Fibroblast of lung (primary cell): ENCODE data around the gene CDH26. TPM values are rescaled to one million over a fixed set of nuclear protein-coding genes. Genes with fewer than 3 reads are reported as not detected.

Experiments
- DNase-seq, 2 donors: peaks; one replicate each; pipeline versions ENCODE4 v3.0.0 to v3.0.0-alpha.2; 2010; ENCODE audit warnings: low read depth in 2 of 2
- H2AFZ ChIP-seq: 2 replicates; pipeline ENCODE4 v1.5.1; 2012; ENCODE audit warnings: low read length, control low read depth, inconsistent platforms
- H3K27ac ChIP-seq: 2 replicates; pipeline ENCODE4 v1.5.1; 2011; ENCODE audit warnings: low read length, control low read depth; ENCODE audit not compliant: insufficient read depth
- H3K27me3 ChIP-seq: 2 replicates; pipeline ENCODE4 v1.5.1; 2011; ENCODE audit warnings: mild to moderate bottlenecking, low read length; ENCODE audit not compliant: control insufficient read depth, insufficient read depth
- H3K36me3 ChIP-seq: 2 replicates; pipeline ENCODE4 v1.5.1; 2011; ENCODE audit warnings: low read length; ENCODE audit not compliant: control insufficient read depth, insufficient read depth
- H3K4me1 ChIP-seq: 2 replicates; pipeline ENCODE4 v1.5.1; 2011; ENCODE audit warnings: low read length; ENCODE audit not compliant: control insufficient read depth, insufficient read depth; ENCODE audit errors: extremely low read depth
- H3K4me2 ChIP-seq: 2 replicates; pipeline ENCODE4 v1.5.1; 2011; ENCODE audit warnings: low read length, control low read depth; ENCODE audit not compliant: insufficient read depth; ENCODE audit errors: extremely low read depth
- H3K4me3 ChIP-seq, 4 experiments: fragments of 200-600 bp in 1 of 4; sonication (generic) in 1 of 4; replicated peaks in 1 of 4; 2 replicates each; pipeline ENCODE4 v1.5.1; 2011 to 2016; ENCODE audit warnings: low read length in 4 of 4, low read depth in 3 of 4, mild to moderate bottlenecking in 3 of 4, control low read depth in 2 of 4, inconsistent platforms in 1 of 4, mixed read lengths in 1 of 4; ENCODE audit not compliant: insufficient read depth in 1 of 4; ENCODE audit errors: control extremely low read depth in 1 of 4
- H3K79me2 ChIP-seq: 2 replicates; pipeline ENCODE4 v1.5.1; 2012; ENCODE audit warnings: mild to moderate bottlenecking, low read length, inconsistent platforms; ENCODE audit not compliant: control insufficient read depth, insufficient read depth
- H3K9ac ChIP-seq: 2 replicates; pipeline ENCODE4 v1.5.1; 2011; ENCODE audit warnings: mild to moderate bottlenecking, low read length, control low read depth; ENCODE audit not compliant: insufficient read depth
- H3K9me3 ChIP-seq: 2 replicates; pipeline ENCODE4 v1.5.1; 2012; ENCODE audit warnings: low read depth, low read length; ENCODE audit not compliant: control insufficient read depth, insufficient read depth
- H4K20me1 ChIP-seq: 2 replicates; pipeline ENCODE4 v1.5.1; 2011; ENCODE audit warnings: low read length; ENCODE audit not compliant: control insufficient read depth, insufficient read depth; ENCODE audit errors: extremely low read depth
- EZH2 ChIP-seq: IDR thresholded peaks from 2 replicates; pipeline ENCODE4 v1.5.1; 2012; ENCODE audit warnings: low read length, control low read depth, mild to moderate bottlenecking; ENCODE audit errors: missing control alignments
- polyA plus RNA-seq, 2 donors: library from polyadenylated mRNA; depleted of rRNA in 1 of 2; stranded (reverse) in 1 of 2; unstranded in 1 of 2; fragments of >200 nt; gene quantifications; 2 replicates each; pipeline ENCODE4 v1.2.1, GENCODE V29; 2011 to 2012; ENCODE audit warnings: missing spikeins in 1 of 2
- total RNA-seq: library from RNA; depleted of rRNA; stranded (reverse); fragments of >200 nt; gene quantifications from 2 replicates; pipeline ENCODE4 v1.2.1, GENCODE V29; 2014
- TF ChIP-seq, protein P1 (sequence below), 2 donors: IDR thresholded peaks in 1 of 2; conservative IDR thresholded peaks in 1 of 2; 1 replicate in 1 of 2; 2 replicates in 1 of 2; pipeline ENCODE4 v1.5.1; 2011 to 2012; ENCODE audit warnings: low read length in 2 of 2, control low read depth in 1 of 2, inconsistent platforms in 1 of 2, low read depth in 1 of 2, mild to moderate bottlenecking in 1 of 2

The CDH26 gene
- total and polyA plus RNA-seq, 2 donors (not counting 1 experiment from before 2014, with no cell fraction given): 0.12 to 0.50 TPM

DNA sequence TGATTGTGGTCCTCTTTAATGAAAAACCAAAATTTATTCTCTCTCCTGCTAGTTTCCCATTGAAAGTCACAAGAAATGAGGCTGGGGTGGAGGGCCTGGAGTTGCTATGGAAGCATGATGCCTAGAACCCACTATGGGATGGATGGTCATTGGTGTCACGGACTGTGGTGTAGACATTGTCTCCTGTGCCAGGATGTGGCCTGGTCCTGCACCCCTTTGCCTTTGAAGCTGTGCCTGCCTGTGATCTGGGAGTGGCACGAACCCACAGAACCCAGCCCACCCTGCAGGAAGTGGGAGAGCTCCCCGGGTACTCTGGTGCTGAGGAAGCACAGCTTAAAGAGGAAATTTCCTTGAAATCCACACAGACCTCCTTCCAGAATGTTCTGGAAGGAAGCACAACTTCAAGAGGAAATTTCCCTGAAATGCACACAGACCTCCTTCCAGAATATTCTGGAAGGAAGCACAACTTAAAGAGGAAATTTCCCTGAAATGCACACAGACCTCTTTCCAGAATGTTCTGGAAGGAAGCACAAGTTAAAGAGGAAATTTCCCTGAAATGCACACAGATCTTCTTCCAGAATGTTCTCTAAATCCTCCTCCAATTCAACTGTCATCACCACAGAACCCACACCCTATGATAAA is 105.6 kb downstream of the CDH26 start:
- no peak for DNase-seq
- H3K36me3 ChIP-seq: no peaks in the 10 kb centered on the region
- H3K4me1 ChIP-seq: peaks cover 3% of the 10 kb centered on the region
- no peaks in the 10 kb centered on the region for H4K20me1 ChIP-seq
- H3K9ac ChIP-seq: no peak overlapping the region
- no peak overlapping the region for H2AFZ ChIP-seq
- no peak overlapping the region for H3K27ac ChIP-seq
- no peaks in the 10 kb centered on the region for H3K27me3 ChIP-seq
- TF ChIP-seq, protein P1, sequence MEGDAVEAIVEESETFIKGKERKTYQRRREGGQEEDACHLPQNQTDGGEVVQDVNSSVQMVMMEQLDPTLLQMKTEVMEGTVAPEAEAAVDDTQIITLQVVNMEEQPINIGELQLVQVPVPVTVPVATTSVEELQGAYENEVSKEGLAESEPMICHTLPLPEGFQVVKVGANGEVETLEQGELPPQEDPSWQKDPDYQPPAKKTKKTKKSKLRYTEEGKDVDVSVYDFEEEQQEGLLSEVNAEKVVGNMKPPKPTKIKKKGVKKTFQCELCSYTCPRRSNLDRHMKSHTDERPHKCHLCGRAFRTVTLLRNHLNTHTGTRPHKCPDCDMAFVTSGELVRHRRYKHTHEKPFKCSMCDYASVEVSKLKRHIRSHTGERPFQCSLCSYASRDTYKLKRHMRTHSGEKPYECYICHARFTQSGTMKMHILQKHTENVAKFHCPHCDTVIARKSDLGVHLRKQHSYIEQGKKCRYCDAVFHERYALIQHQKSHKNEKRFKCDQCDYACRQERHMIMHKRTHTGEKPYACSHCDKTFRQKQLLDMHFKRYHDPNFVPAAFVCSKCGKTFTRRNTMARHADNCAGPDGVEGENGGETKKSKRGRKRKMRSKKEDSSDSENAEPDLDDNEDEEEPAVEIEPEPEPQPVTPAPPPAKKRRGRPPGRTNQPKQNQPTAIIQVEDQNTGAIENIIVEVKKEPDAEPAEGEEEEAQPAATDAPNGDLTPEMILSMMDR (conservative IDR thresholded peaks at IDR 0.05 in 1 of 2, IDR thresholded peaks at IDR 0.05 in 1 of 2; ENCODE audit: low read depth in 1 of 2, low read length in 2 of 2): no peak
- no peak for TF ChIP-seq EZH2
- H3K9me3 ChIP-seq: no peaks in the 10 kb centered on the region
- H3K4me3 ChIP-seq: no peak overlapping the region
- H3K79me2 ChIP-seq: no peaks in the 10 kb centered on the region
- H3K4me2 ChIP-seq: no peak overlapping the region

Other genes starting within 250 kb of the CDH26 start
- gene SYCP2, start 24.8 kb upstream of the CDH26 start, total RNA-seq: 0.51 and 1.2 TPM in 2 replicates
- 0.24 and 0.77 TPM in 2 replicates for gene SYCP2, start 24.8 kb upstream of the CDH26 start, polyA plus RNA-seq
- gene PPP1R3D, start 18.1 kb upstream of the CDH26 start, total RNA-seq: 5.6 and 7.4 TPM in 2 replicates
- 2.4 and 2.6 TPM in 2 replicates for gene PPP1R3D, start 18.1 kb upstream of the CDH26 start, polyA plus RNA-seq
- gene FAM217B, start 18.0 kb upstream of the CDH26 start, total RNA-seq: 2.8 and 3.5 TPM in 2 replicates
- 6.3 and 8.1 TPM in 2 replicates for gene FAM217B, start 18.0 kb upstream of the CDH26 start, polyA plus RNA-seq